Effector memory CD8-positive, alpha-beta T cell (primary cell): Measurements from ENCODE around the gene PPP1R1B.
A peak's percentile ranks its signal among the peaks of the same experiment; 100 is the strongest.

Experiments
- ATAC-seq: fragments of 150-1000 bp; cut with Tn5 transposase; replicated peaks from 2 replicates; pipeline ENCODE4 v1.10.0; 2021; ENCODE audit warnings: mild to moderate bottlenecking, moderate library complexity
- DNase-seq, 3 experiments: peaks; one replicate each; pipeline ENCODE4 v3.0.0; 2021
- H3K27ac Mint-ChIP-seq, 2 donors: one replicate each; pipeline ENCODE4 v1.8.0; 2022; ENCODE audit warnings: mild to moderate bottlenecking in 2 of 2, mixed read lengths in 2 of 2, moderate library complexity in 2 of 2
- H3K27me3 Mint-ChIP-seq, 2 donors: one replicate each; pipeline ENCODE4 v1.8.0; 2022; ENCODE audit warnings: mixed read lengths in 2 of 2
- H3K36me3 Mint-ChIP-seq: one replicate; pipeline ENCODE4 v1.8.0; 2022; ENCODE audit warnings: mild to moderate bottlenecking, moderate library complexity, mixed read lengths; ENCODE audit not compliant: insufficient read depth
- H3K4me1 Mint-ChIP-seq, 2 donors: one replicate each; pipeline ENCODE4 v1.8.0; 2022; ENCODE audit warnings: low read depth in 2 of 2, mixed read lengths in 2 of 2
- H3K4me3 Mint-ChIP-seq, 2 donors: one replicate each; pipeline ENCODE4 v1.8.0; 2022; ENCODE audit warnings: mild to moderate bottlenecking in 2 of 2, mixed read lengths in 2 of 2, moderate library complexity in 2 of 2
- H3K9me3 Mint-ChIP-seq, 2 donors: one replicate each; pipeline ENCODE4 v1.8.0; 2022; ENCODE audit warnings: mixed read lengths in 2 of 2

The PPP1R1B gene

DNA sequence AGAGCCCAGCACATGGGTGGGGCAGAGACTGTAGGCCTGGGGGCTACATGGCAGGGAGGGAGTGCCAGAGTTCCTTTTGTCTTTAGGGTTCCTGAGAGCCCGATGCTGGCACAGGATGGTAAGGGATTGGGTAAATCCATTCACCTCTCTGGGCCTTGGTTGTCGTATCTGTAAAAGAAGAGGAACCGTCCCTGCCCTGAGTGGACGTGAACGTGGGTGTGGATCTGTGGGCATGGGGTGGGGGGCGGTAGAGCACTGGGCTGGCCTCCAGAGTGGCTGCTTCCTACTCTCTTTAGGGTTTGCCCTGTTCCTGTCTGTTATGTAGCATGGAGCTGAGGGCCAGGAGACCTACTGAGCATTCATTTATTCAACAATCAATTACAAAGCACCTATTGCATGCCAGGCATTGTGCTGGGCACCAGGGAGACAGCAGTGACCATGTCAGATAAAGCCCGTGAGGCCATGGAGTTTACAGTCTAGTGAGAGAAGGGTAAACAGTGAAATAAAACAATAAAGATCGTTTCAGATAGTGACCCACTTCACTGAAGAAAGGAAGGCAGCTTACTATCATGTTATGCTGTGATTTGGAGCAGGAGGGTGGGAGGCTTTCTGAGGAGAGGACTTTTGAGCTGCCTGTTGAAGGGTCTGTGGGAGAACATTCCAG, 25.3 kb downstream of the PPP1R1B start:
- peak overlapping the region; percentile 74 to 81 for H3K27ac Mint-ChIP-seq
- ATAC-seq (no peak), DNase-seq (no peak)
- H3K36me3 Mint-ChIP-seq: peaks cover 20% of the 10 kb centered on the region
- no peaks in the 10 kb centered on the region for H3K27me3 Mint-ChIP-seq
- peak overlapping the region in 1 of 2 donors; percentile 3 for H3K4me3 Mint-ChIP-seq
- peaks cover 37 to 44% of the 10 kb centered on the region in 2 donors for H3K4me1 Mint-ChIP-seq
- H3K9me3 Mint-ChIP-seq: no peaks in the 10 kb centered on the region

DNA sequence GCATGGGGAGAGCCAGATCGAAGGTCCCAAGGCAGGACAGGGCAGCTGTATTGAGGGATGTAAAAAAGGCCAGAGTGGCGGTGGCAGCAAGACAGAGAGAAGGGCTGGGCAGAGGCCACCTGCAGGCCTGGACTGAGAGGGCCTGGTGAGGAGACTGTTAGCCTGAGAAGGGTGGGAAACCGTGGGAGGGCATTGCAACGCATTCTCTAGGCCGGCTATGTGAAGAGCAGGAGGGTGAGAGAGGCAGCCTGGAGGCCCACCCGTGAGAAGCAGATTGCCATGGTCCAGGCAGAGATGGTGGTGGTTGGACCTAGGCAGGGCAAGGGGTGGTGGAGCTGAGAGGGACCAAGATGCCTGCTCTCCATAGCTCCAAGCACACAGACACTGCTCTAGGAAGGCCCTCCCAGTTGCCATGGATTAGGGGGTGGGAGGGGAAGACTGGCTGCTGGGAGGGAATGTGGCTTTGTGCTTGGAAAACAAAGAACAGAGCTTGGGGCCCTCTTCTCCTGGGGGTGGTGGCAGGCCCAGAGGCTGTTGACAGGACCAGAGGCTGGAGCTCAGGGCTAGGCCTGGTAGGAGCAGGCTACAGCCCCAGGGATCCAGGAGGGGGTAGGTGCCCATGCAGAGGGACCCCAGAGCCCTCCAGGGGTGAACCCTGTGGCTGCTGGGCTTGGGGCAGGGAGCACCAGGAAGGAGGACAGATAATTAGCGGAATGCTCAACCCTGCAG, 26.0 kb downstream of the PPP1R1B start:
- Mint-ChIP-seq H3K36me3 (peaks cover 16% of the 10 kb centered on the region), H3K27me3 (no peaks in the 10 kb centered on the region), H3K4me1 (peaks cover 37 to 44% of the 10 kb centered on the region in 2 donors), H3K27ac (peak overlapping the region; percentile 74 to 81), H3K4me3 (peak overlapping the region in 1 of 2 donors; percentile 3), H3K9me3 (no peaks in the 10 kb centered on the region)
- ATAC-seq (no peak), DNase-seq (no peak)

DNA sequence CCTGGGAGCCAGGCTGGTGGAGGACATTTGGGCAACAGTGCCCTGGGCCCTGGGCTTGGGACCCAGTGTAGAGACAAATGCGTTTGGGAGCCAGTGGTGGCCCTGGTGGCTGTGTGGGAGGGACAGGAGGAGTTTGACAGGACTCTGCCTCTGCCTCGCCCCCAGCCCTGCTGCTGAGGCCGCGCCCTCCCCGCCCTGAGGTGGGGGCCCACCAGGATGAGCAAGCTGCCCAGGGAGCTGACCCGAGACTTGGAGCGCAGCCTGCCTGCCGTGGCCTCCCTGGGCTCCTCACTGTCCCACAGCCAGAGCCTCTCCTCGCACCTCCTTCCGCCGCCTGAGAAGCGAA, 26.5 kb downstream of the PPP1R1B start:
- no peak for ATAC-seq
- DNase-seq: no peak
- Mint-ChIP-seq H3K9me3 (no peaks in the 10 kb centered on the region), H3K27ac (peak overlapping the region; percentile 81 to 90), H3K4me3 (no peak overlapping the region), H3K36me3 (peaks cover 15% of the 10 kb centered on the region), H3K4me1 (peaks cover 37 to 44% of the 10 kb centered on the region in 2 donors), H3K27me3 (no peaks in the 10 kb centered on the region)

DNA sequence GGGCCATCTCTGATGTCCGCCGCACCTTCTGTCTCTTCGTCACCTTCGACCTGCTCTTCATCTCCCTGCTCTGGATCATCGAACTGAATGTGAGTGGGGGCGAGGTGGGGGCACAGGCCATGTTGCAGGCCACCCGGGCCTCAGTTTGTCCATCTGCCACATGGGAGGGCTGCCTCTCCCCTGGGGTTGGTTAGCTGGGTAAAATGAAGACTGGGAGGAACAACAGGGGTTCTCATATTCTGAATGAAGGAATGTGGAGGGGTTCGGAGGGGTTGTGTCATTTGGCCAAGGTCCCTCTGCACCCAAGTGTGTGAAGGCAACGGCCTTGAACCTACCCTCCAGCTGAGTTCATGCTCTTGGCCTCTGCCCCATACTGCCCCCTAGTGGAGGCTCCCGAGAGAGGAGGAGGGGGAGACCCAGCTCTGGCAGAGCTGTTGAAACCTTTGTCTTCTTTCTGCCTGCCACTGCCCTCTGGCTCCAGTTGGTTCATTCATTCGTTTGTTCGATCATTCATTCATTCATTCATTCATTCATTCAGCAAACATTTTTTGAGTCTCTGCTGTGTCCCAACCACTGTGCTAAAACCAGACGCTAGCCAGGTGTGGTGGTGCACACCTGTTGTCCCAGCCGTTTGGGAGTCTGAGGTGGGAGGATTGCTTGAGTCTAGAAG, 27.0 kb downstream of the PPP1R1B start:
- ATAC-seq: peak; percentile 91
- peak; percentile 81 to 88 (median 85) for DNase-seq
- peaks cover 17% of the 10 kb centered on the region for H3K36me3 Mint-ChIP-seq
- H3K27ac Mint-ChIP-seq: peak overlapping the region in 1 of 2 donors; percentile 90
- H3K9me3 Mint-ChIP-seq: no peaks in the 10 kb centered on the region
- no peak overlapping the region for H3K4me3 Mint-ChIP-seq
- no peaks in the 10 kb centered on the region for H3K27me3 Mint-ChIP-seq
- H3K4me1 Mint-ChIP-seq: peaks cover 34 to 41% of the 10 kb centered on the region in 2 donors

DNA sequence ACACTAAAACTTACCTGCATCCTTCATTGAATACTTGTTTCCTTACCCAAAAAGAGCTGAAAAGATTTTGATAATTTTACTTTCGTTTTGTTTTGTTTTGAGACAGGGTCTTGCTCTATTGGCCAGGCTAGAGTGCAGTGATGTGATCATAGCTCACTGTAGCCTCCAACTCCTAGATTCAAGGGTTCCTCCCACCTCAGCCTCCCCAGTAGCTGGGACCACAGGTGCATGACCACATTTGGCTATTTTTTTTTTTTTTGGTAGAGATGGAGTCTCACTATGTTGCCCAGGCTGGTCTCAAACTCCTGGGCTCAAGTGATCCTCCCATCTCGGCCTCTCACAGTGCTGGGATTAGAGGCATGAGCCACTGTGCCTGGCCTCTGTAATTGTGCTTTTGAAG, 28.4 kb downstream of the PPP1R1B start:
- H3K36me3 Mint-ChIP-seq: peaks cover 18% of the 10 kb centered on the region
- no peak overlapping the region for H3K4me3 Mint-ChIP-seq
- no peaks in the 10 kb centered on the region for H3K27me3 Mint-ChIP-seq
- H3K4me1 Mint-ChIP-seq: peaks cover 30 to 32% of the 10 kb centered on the region in 2 donors
- H3K27ac Mint-ChIP-seq: peak overlapping the region in 1 of 2 donors; percentile 41
- DNase-seq: no peak
- ATAC-seq: no peak
- no peaks in the 10 kb centered on the region for H3K9me3 Mint-ChIP-seq

DNA sequence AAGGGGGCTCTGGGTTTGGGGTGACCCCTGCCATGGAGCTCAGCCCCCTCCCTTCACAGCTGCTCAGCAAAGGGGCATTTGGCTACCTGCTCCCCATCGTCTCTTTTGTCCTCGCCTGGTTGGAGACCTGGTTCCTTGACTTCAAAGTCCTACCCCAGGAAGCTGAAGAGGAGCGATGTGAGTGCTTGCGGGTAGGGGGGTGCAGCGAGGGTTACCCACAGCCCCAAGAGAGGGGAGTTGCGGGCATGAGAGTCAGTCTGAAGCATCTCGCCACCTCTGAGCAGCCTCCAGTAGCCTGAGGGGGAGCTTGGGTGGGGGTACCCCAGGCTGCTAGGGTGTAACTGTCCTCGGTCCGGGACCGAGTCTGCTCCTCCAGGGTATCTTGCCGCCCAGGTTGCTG, 31.6 kb downstream of the PPP1R1B start:
- Mint-ChIP-seq H3K4me3 (no peak overlapping the region), H3K27ac (no peak overlapping the region), H3K27me3 (no peaks in the 10 kb centered on the region), H3K4me1 (peaks cover 10% of the 10 kb centered on the region in 2 donors), H3K36me3 (peaks cover 19% of the 10 kb centered on the region), H3K9me3 (no peaks in the 10 kb centered on the region)
- no peak for ATAC-seq
- DNase-seq: no peak

DNA sequence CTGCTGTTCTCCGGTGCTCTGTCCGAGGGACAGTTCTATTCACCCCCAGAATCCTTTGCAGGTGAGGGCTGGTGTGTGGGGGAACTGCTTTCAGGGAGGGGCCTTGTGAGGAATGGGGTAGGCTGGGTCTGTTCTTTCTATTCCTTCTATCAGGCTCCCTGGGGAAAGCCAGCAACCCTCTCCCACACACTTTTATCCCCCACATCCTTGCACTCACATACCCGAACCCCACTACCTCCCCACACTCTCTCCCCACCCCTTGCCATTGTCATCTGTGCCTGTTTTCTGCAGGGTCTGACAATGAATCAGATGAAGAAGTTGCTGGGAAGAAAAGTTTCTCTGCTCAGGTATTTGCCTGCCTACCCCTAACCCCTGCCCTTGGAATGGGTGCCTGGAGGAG, 32.0 kb downstream of the PPP1R1B start:
- Mint-ChIP-seq H3K27me3 (no peaks in the 10 kb centered on the region), H3K4me1 (peaks cover 7% of the 10 kb centered on the region in 2 donors), H3K4me3 (no peak overlapping the region), H3K36me3 (peaks cover 16% of the 10 kb centered on the region), H3K27ac (no peak overlapping the region), H3K9me3 (no peaks in the 10 kb centered on the region)
- ATAC-seq (no peak), DNase-seq (no peak)

DNA sequence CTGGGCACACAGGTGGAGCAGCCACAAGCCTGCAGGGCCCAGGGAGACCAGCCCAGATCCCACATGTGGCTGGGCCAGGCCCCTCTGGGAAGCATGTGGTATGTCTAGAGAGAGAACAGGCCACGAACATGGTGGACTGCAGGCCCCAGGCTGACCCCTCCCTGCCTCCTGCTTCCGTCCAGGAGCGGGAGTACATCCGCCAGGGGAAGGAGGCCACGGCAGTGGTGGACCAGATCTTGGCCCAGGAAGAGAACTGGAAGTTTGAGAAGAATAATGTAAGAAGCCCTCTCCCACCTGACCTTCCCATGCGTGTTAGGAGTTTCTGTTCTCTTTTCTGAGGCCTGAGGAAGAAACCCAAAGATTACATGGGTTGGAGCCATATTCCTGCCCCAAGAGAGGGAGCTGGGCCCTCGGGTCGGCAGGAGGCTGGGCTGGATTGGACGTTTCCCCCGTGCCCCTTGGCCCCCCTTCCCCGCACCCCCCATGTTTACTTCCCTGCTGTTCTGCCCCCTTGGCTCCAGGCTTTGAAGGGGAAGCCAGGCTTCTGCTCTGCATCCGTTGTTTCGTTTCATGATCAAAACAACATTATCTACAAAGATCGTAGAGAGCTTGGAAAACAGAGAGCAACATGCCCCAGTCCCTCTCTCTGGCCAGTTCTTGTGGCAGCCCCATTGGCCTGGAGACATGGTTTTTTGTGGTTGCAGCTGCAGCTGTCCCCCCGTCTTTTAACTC, 32.7 kb downstream of the PPP1R1B start:
- H3K27ac Mint-ChIP-seq: no peak overlapping the region
- DNase-seq (no peak), ATAC-seq (no peak)
- peaks cover 16% of the 10 kb centered on the region for H3K36me3 Mint-ChIP-seq
- peaks cover 3 to 7% of the 10 kb centered on the region in 2 donors for H3K4me1 Mint-ChIP-seq
- no peaks in the 10 kb centered on the region for H3K27me3 Mint-ChIP-seq
- no peak overlapping the region for H3K4me3 Mint-ChIP-seq
- H3K9me3 Mint-ChIP-seq: no peaks in the 10 kb centered on the region

DNA sequence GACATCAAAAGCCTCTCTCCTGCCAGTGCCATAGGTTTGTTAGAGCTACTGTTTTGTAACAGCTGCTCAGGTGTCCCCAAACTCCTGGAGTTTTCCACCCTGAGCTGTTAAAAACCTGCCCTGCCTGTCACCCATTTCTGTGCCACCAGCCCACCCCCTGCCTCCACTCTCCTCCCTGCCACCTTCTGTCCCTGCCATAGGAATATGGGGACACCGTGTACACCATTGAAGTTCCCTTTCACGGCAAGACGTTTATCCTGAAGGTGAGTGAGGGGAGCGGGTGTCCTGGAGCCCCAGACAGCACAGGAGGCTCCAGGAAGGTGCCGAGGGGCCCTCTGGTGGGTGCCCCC, 33.2 kb downstream of the PPP1R1B start:
- H3K9me3 Mint-ChIP-seq: no peaks in the 10 kb centered on the region
- H3K4me1 Mint-ChIP-seq: peaks cover 3 to 7% of the 10 kb centered on the region in 2 donors
- no peak overlapping the region for H3K4me3 Mint-ChIP-seq
- H3K36me3 Mint-ChIP-seq: peaks cover 19% of the 10 kb centered on the region
- DNase-seq: no peak
- H3K27ac Mint-ChIP-seq: no peak overlapping the region
- ATAC-seq: no peak
- no peaks in the 10 kb centered on the region for H3K27me3 Mint-ChIP-seq

DNA sequence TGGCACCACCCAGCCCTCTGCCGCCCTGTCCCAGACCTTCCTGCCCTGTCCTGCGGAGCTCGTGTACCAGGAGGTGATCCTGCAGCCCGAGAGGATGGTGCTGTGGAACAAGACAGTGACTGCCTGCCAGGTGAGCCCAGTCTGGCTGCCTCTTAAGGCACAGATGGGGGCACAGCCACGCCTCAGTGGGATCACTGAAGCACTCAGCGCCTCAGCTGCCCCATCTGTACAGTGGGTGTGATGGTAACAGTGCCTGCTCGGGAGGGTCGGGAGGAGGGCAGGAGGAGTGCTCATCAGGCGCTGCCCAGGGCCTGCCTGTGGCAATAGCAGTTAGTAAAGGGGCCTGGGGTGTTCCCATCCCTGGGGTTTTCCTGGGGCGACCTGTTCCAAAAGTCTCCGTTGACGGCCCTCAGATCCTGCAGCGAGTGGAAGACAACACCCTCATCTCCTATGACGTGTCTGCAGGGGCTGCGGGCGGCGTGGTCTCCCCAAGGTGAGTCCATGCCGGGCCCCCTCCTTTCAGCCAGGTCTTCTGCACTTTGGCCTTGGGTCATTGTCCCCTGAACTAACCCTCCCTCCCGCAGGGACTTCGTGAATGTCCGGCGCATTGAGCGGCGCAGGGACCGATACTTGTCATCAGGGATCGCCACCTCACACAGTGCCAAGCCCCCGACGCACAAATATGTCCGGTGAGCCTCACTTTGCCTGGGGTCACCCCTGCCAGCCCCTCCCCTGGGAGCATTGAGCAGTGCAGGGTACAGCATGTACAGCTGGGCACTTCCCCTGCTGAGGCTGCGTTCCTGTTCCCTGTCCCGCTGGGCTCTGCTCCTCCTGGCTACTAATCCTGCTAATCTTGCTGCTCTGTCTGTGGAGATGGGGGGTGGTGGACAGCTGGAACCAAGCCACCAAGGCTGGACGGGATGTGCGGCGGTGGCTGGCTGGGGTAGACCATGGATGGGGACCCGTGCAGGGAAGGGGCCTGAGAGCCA, 33.9 kb downstream of the PPP1R1B start:
- no peaks in the 10 kb centered on the region for H3K9me3 Mint-ChIP-seq
- peaks cover 13% of the 10 kb centered on the region for H3K36me3 Mint-ChIP-seq
- H3K4me3 Mint-ChIP-seq: no peak overlapping the region
- no peak for ATAC-seq
- H3K27ac Mint-ChIP-seq: no peak overlapping the region
- no peaks in the 10 kb centered on the region for H3K27me3 Mint-ChIP-seq
- H3K4me1 Mint-ChIP-seq: peaks cover under 1 to 6% of the 10 kb centered on the region in 2 donors
- no peak for DNase-seq

DNA sequence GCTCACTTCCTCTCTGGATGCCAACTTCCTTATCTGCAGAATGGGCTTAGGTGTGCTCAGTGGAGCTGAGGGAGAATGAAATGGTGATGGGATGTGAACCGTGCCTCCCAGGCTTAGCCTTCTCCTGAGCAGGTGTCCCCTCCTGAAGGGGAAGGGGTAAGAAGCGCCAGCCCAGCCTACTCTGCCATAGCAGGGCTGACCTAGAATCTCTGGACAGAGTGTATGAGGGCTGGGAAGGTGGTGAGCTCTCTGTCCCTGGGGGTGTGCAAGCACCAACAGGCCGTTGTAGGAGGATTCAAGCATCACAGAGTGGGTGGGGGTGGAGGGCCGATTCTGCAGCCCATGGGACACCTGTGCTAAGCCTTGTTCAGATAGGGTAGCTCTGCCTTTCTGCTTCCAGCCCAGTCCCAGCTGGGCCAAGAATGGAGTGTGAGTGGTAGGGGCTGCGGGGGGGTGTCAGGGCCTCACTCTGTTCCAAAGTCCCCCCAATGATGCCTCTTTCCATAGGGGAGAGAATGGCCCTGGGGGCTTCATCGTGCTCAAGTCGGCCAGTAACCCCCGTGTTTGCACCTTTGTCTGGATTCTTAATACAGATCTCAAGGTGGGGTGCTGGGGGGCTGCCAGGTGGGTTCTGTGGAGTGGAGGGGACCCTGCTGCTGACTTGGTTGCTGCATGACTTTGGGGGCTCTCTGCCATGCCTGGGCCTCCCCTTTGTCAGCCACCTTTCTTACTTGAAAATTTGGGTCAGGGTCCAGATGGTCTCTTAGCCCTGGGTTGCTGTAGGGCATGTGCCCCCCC, 35.2 kb downstream of the PPP1R1B start:
- H3K9me3 Mint-ChIP-seq: no peaks in the 10 kb centered on the region
- H3K36me3 Mint-ChIP-seq: peaks cover 11% of the 10 kb centered on the region
- H3K4me3 Mint-ChIP-seq: no peak overlapping the region
- peak overlapping the region in 1 of 2 donors; percentile 60 for H3K27ac Mint-ChIP-seq
- H3K4me1 Mint-ChIP-seq: peaks cover 0 to 9% of the 10 kb centered on the region in 2 donors
- ATAC-seq (no peak), DNase-seq (no peak)
- peaks cover 4 to 12% of the 10 kb centered on the region in 2 donors for H3K27me3 Mint-ChIP-seq
